ENCODE measurements around the gene CXCL17.

- TF ChIP-seq CTCF (conservative IDR thresholded peaks at IDR 0.05 in 1 of 2, IDR thresholded peaks at IDR 0.05 in 1 of 2; ENCODE audit: extremely low read depth in 1 of 2, insufficient read depth in 1 of 2, low read depth in 1 of 2, low read length in 2 of 2) (no peak), EZH2 (IDR thresholded peaks at IDR 0.05; ENCODE audit: borderline replicate concordance, low read length) (no peak)
These were observed 46.2 kb upstream of the CXCL17 start for GRCh38 chr19:42488783-42489521.

Data from mammary epithelial cell (primary cell).